Mesenteric fat pad (tissue), 1 donor: ENCODE measurements around the gene XRCC3. TPM values are rescaled to one million over a fixed set of nuclear protein-coding genes. Genes with fewer than 3 reads are reported as not detected.

Source experiments
- DNase-seq: peaks from one replicate; pipeline ENCODE4 v3.0.0-alpha.2; 2020; ENCODE audit warnings: low spot score
- long read RNA-seq: library from polyadenylated mRNA; unstranded; transcript quantifications from one replicate; pipeline ENCODE4 v2.0.0, GENCODE V29; 2020
- total RNA-seq: library from RNA; stranded (reverse); fragmentation: NEBNext Ultra II Directional; extraction: Animal tissue kit (Norgen Biotek cat#: 25700); gene quantifications from one replicate; pipeline ENCODE4 v1.2.1, GENCODE V29; 2021
- donor health status: DM: yes; HTN: yes; CAD: no.

XRCC3 gene
- total RNA-seq: 6.3 TPM
- long read RNA-seq, partial matches to known transcripts: 3 of 11 reads
- long read RNA-seq, other reads (novel, unspliced or antisense): 7 of 11 reads

DNA sequence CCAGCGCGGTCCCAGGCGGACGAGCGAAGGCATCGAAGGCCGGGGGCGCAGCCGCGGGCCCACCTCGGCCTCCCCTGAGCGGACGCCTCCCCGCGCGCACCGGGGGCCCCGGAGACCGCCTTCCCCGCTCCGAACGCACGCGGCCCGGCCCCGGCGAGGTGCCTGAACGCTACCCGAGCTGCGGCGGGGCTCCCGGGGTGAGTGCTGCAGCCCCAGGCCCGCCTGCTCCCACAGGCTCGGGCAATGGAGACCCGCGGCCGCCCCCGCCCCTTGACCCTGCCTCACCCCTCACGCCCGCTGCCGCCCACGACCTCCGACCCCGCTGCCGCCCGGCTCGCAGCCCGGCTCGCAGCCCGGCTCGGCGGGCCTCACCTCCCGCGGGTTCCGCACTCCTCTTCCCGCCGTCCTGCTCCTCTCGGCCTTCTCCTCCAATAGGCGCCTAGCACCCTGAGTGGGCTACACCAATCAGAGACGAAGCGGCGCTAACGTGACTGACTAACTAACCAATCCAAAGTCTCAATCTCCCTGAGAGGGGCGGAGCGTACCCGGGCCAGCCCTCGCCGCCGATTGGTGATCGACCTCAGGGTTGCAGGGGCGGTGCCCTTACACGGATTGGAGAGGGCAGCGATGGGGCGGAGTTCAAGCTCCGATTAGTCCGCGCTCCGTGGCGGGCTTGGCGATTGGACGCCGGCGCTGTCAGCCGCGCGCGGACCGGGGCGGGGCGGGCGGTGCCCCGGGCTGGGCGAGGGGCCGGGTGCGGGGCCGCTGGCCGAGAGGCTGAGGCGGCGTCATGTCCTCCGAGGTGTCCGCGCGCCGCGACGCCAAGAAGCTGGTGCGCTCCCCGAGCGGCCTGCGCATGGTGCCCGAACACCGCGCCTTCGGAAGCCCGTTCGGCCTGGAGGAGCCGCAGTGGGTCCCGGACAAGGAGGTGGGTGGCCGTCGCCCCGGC lies at the start of gene XRCC3, which contains the start of gene ZFYVE21:
Gene XRCC3 (minus strand): TSS at position 400 of the 949 bp plus-strand sequence. CDS start 4,364 bp downstream, outside the sequence.
Gene ZFYVE21 (plus strand): TSS at position 759 of the 949 bp plus-strand sequence. CDS start 32 bp downstream, at position 791.
- DNase-seq: peak; percentile 100

DNA sequence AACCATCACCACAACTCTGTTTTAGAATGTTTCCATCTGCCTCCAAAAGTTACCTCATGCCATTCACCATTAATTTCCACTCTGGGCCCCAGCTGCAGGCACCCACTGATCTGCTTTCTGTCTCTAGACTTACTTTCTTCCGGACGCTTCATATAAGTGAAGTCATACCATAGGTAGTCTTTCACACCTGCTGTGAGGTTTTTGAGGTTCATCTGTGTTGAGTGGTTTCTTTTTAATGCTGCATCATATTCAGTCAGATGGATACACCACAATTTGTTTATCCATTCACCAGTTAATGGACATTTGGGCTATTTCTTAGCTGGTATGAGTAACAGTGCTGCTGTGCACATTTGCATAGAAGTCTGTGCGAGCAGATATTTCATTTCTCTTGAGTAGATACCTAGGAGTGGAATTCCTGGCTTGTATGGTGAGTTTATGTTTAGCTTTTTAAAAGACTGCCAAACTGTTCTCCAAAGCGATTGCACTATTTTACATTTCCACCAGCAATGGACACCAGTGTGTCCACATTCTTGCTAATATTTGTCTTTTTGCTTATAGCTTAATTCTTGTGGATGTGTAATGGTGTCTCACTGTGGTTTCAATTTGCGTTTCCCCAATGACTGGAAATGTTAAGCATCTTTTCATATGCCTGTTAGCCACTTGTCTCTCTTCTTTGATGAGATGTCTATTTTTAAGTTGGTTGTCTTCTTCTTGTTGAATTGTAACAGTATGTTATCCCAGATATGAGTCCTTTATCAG lies 48.7 kb upstream of the XRCC3 start:
- no peak for DNase-seq

DNA sequence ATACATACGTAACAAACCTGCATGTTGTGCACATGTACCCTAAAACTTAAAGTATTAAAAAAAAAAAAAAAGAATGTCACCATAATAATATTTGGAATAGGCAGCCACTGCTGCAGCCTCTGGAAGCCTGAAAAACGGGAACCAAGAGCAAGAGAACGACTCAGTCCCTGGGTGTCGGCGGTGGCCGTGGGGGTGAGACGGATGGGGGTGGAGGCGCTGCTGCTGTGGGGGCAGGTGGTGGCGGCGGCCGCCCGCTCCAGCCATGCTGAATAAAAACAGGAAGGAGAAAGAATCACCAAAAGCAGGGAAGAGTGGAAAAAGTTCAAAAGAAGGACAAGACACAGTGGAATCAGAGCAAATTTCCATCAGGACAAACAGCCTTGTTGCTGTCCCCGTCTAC lies 47.3 kb upstream of the XRCC3 start:
- DNase-seq: peak; percentile 67

- no peak for DNase-seq
Observed at GRCh38 chr14:103762036-103762435, 46.8 kb upstream of the XRCC3 start.

DNA sequence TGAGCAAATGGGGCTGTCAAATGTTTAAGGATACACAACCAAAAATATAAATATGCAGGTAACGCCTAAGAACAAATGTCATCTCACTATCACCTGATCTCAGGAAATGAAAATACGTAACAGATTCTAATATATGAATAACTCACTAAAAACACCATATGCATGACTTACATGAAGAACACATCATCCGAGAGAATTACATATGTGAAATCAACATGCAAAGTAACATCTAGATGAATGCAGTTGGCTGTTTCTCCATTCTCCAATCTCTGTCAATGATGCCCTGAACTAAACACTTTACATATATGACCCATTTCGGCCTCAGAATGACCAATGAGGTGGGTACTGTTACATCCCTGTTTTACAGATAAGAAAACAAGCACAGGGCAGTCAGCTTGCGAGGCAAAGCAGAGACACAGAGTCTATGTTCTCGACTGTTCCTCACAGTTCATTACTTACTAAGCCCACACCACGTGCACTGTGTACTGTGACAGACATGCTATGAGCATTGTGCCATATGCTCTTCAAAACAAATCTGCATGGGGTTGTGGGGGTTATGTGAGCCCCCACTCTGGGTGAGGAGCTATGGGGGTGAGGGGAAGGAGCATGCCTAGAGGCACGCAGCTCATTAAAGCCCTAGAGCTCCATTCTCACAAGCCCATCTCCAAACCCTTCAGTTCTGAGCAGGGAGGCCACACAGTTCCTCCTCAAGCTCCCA lies 43.0 kb upstream of the XRCC3 start:
- DNase-seq: peak; percentile 8

GRCh38 chr14:103755060-103755459 lies 39.8 kb upstream of the XRCC3 start:
- no peak for DNase-seq

- DNase-seq: no peak
Observed at GRCh38 chr14:103753774-103754173, 38.5 kb upstream of the XRCC3 start.

DNA sequence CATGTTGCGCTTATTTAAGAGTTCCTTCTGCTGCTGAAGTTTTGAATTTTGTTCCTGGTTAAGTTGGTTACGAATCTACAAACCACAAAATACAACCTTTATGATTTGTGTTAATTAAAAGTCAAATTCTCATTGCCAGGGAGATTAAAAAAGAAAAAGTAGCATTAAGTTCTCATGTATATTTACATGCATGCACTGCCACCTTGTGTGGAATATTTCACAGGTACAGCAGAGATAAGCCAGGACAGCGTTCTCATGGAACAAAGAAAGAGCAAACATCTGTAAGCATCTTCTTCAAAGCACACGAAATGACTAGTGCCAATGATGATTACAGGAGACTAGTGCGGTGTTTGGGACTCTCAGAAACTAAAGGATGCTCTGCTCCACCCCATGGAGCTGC lies 34.6 kb upstream of the XRCC3 start:
- no peak for DNase-seq

DNA sequence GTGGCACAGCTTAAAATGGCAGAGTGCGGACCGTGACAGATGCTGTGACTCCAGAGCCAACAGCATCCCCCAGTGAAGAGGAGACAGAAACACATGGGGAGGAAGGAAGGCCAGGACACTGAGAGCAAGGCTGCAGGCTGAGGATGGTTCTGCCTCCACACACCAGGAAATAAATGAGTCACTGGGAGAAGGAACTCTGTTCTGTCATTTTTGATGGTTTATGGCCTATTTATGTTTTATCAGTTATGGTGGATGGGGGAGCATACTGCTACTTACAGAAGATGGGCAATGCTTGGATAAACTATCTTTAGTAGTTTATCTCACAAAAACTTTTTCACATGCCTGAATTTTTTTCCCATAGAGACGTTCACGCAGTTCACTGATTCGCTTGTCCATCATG lies 34.2 kb upstream of the XRCC3 start:
- peak; percentile 20 for DNase-seq

GRCh38 chr14:103748534-103748857 lies 33.2 kb upstream of the XRCC3 start:
- peak; percentile 68 for DNase-seq

DNA sequence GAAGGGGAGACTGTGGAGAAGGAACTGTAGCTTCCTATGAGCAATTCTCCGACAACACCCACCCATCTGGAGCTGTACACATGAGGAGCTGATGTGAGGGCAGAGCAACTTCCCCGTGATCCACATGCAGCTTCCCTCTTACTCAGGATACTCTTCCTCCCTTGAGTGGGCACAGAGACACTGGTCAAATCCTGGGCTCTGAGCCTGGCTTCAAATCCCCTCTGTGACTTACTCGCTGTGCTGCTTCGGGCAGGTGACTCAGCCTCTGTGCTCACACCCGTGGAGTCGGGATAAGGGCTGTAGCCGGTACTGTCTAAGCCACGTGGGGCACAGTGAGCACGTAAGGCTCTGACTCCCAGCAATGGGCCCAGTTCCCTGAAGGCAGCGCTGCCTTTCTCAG lies 31.4 kb upstream of the XRCC3 start:
- DNase-seq: peak; percentile 85

DNA sequence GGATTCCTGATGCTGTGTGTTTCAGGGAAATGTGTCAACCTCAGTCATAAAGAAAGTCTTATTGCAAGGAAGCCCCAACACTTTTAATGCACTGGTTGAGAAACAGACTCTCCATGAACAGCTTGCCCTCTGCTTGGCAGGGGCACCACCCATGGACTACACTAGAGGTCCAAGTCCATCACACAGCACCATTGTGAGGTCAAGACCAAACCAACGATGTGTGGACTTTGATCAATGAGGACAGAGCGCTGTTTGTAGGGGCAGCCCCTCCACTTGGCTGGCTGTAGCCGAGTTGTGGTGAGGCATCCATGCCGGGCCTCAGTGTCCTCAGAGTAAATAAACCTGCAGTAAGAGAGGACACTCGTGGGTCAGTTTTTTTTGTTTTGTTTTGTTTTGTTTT lies 30.2 kb upstream of the XRCC3 start:
- peak; percentile 39 for DNase-seq

DNA sequence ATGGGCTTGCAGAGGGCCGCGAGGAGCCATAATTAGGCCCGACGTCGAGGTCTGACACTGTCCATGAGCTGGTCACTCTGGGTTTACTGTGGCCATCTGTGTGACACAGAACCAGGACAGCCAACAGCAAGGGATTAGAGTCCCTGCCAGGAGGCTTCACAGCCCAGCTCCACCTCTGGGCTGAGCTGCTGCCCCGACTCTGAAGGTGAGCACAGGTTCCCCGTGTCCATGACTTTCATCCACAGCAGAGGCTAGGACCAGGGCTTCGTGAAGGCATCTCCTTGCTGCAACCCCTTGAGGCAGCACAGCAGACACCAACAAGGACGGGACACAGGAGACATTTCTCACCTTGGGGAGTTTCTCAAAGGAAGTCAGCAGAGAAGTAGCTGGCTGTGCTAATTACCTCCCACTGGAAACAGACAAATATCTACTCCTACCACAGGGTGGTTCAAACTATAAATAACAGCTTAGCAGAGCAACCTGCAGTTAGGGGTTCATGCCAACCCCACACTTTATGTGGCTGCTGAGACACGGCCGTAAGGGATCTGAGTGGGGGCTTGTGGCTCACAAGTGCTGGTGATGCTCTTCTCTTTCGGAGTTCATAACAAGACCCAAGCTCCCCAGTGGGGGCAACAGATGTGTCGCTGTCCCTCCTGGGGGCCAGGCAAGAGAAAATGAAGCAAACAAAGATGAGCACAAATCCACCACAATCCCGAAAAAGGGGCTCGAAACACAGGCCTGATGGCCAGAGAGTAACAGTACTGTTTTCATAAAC lies 29.6 kb upstream of the XRCC3 start:
- DNase-seq: peak; percentile 75

DNA sequence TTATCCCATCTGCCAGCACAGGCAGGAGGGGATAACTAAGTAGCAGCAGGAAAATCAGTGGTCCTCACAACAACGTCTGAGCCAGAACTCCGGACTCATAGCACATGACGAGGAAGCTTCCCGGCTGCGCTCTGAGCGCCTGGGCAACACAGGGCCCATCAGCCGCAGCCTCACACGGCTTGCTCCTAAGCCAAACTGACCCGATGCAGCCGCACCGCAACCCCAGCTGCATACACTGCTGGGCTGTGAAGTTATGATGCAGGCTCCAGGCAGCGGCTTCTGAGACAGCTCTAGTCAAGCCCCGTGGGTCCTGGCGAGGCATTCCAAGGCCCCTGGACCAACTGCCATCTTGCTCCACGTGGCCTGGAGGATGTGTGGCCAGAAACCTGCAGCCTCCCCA lies 28.4 kb upstream of the XRCC3 start:
- DNase-seq: peak; percentile 81

DNA sequence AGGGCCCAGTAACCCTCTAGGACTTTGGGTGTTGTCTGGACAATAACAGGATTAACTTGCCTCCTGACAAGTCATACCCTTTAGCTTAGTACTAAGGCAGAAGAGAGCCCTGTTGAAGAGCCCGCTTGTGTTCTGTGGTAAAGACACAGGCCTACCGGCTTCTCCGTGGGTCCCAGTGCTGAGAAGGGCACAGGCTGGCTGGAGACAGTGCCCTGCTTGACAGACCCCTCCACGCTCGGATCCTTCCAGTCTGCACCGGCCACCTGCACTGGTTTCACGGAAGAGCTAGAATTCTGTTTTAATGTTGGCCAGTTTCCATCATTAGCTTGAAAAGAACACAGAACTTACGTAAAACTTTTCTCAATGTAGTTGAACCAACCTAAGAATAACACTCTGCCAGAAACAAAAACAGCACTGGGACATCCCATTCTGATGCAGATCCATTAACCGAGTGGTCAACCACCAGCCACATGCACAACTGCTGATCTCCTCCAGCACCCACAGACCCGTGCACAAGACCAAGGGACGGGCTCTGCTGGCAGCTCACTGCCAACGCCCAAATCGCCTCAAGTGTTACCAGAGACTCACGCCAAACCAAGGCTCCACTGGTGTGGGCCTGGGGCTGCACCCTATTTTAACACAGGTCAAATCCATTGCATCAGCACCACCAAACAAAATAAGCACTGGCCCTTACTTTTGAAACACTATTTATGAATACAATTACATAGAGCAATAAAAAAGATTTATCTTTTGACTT lies 27.4 kb upstream of the XRCC3 start:
- DNase-seq: peak; percentile 51

DNA sequence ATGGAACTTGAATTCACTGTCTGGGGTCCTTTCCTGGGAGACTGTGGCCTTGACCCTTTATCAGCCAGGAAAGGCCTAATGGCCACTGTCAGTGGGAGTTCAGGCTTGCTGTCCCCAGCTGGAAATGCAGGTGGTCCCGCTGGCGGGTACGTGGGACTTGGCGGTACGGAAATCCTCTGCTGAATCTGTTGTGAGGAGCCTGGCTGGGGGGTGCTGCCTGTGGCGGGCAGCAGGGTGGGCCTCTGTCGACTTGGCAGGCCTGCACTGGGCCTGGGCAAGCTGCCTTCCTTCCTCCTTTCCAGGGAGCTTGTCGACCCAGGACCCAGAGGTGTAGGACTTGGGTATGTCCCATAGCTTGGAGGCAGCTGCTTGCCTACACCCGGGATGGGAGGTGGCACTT lies 26.6 kb upstream of the XRCC3 start:
- DNase-seq: peak; percentile 65

DNA sequence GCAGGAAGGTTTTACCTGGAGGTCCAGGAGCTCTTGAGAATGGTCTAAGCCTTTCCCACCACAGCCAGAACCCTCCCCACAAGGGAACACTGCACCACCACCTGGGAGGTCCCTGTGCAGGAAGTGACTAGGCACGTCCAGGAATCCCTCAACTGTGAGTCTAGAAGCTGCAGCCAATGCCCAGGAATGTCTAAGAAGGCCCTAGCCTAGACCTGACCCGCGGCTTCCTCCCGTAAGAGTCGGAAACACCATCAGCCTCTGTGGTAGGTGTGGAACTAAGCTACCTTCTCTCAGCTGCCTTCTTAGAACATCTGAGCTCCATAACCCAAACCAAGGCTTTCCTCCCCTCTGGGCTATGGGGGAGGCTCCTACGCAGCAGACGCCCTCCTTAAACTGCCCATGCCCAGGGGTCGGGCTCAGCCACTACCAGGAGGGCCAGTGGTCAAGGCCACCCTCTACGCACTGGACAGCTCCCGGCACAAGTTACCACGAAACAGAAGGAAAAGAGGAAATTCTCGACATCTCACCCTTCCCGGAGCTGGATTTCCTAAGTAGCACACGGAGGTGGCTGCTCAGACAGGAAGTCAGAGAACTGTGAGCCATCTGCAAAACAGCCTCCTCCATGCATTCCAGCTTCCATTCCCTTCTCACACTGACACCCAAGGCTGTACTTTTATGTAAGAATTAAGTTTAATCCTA lies 25.9 kb upstream of the XRCC3 start:
- peak; percentile 71 for DNase-seq

GRCh38 chr14:103739793-103740501 lies 24.7 kb upstream of the XRCC3 start:
- peak; percentile 83 for DNase-seq

DNA sequence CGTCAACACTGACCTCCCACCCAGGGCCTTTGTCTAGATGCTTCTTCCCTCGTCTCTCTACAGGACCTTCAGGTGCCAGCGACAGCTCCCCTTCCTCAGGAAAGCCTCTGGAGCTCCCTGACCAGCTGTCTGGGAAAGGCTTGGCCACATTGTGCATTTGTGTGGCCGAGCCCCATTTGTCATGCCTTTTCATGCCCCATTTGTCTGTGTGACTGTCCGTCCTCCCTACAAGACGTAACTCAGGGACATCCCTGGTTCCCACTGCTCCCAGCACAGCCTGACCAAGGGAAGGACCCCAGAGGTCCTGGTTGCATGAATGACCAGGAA lies 24.2 kb upstream of the XRCC3 start:
- DNase-seq: no peak
